Fibroblast of lung (primary cell): Measurements from ENCODE around the gene TOGARAM2.

ENCODE experiments used
- EZH2 ChIP-seq: IDR thresholded peaks from 2 replicates; pipeline ENCODE4 v1.5.1; 2012; ENCODE audit warnings: low read length, control low read depth, mild to moderate bottlenecking; ENCODE audit errors: missing control alignments
- TF ChIP-seq, protein P1 (sequence below), 2 donors: IDR thresholded peaks in 1 of 2; conservative IDR thresholded peaks in 1 of 2; 1 replicate in 1 of 2; 2 replicates in 1 of 2; pipeline ENCODE4 v1.5.1; 2011 to 2012; ENCODE audit warnings: low read length in 2 of 2, control low read depth in 1 of 2, inconsistent platforms in 1 of 2, low read depth in 1 of 2, mild to moderate bottlenecking in 1 of 2

DNA sequence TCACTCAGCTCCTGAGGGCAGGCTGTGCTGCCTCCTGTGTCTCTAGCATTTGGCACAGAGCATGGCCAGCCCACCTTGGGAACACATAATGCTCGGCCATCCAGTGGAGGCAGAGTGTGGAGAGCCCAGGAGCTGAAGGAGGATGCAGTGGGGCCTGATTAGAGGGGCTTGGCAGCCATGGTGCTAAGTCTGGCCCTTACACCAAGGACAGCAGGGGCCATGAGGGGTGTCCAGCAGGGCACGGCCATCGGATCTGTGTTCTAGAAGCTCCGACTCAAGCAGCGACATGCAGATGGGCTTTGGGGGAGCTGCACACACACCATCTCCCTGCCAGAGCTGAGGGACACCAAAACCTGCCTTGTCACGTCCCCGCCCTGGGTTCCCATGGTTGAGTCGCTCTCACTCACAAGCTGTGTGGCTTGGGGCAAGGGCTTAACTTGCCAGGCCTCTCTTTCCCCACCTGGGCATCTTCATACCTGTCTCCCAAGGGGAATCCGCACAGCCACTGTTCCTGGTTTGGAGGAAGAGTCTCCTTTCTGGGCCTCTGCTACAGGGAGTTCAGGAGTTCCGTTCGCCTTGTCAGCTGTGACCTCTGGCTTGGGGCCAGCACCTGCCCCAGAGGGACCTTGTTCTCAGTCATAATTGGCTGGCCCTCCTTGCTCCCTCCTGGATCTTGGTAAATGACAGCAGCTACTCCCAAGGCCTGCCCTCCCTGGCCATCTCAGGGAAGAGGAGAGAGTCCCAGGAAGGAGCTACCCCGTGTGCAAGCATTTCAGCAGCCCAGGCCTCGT lies 1.3 kb upstream of the TOGARAM2 start:
- TF ChIP-seq, protein P1, sequence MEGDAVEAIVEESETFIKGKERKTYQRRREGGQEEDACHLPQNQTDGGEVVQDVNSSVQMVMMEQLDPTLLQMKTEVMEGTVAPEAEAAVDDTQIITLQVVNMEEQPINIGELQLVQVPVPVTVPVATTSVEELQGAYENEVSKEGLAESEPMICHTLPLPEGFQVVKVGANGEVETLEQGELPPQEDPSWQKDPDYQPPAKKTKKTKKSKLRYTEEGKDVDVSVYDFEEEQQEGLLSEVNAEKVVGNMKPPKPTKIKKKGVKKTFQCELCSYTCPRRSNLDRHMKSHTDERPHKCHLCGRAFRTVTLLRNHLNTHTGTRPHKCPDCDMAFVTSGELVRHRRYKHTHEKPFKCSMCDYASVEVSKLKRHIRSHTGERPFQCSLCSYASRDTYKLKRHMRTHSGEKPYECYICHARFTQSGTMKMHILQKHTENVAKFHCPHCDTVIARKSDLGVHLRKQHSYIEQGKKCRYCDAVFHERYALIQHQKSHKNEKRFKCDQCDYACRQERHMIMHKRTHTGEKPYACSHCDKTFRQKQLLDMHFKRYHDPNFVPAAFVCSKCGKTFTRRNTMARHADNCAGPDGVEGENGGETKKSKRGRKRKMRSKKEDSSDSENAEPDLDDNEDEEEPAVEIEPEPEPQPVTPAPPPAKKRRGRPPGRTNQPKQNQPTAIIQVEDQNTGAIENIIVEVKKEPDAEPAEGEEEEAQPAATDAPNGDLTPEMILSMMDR (conservative IDR thresholded peaks at IDR 0.05 in 1 of 2, IDR thresholded peaks at IDR 0.05 in 1 of 2; ENCODE audit: low read depth in 1 of 2, low read length in 2 of 2) = no peak
- no peak for TF ChIP-seq EZH2
